ENCODE data around the gene CCDC38. TPM values are rescaled to one million over a fixed set of nuclear protein-coding genes. Genes with fewer than 3 reads are reported as not detected.

Gene CCDC38
- total and polyA plus RNA-seq, 2 experiments from 2014 or later, result not detected

GRCh38 chr12:95967301-95967700 is 24.9 kb upstream of the CCDC38 start:
- no peaks in the 10 kb centered on the region for H3K9me2 ChIP-seq (replicated peaks; ENCODE audit: insufficient read depth)
- no peaks in the 10 kb centered on the region for H3K9me3 ChIP-seq (ENCODE audit: low read depth)
- H3K79me2 ChIP-seq, result no peaks in the 10 kb centered on the region
- H3K4me2 ChIP-seq, result no peak overlapping the region
- H3K4me3 ChIP-seq, result no peak overlapping the region
- no peak for TF ChIP-seq EZH2 (IDR thresholded peaks at IDR 0.05; ENCODE audit: borderline replicate concordance)
- TF ChIP-seq EZH2phosphoT487 (IDR thresholded peaks at IDR 0.05; ENCODE audit: low read depth, severe bottlenecking, unreplicated experiment), result no peak
- no peak for TF ChIP-seq CTCF (IDR thresholded peaks at IDR 0.05; ENCODE audit: poor library complexity)
- 98% methylated on average over 2 of the region's 2 CpGs for WGBS (ENCODE audit: low lambda C conversion rate, missing lambda C conversion rate)
- peaks cover 4% of the 10 kb centered on the region for H3K4me1 ChIP-seq (ENCODE audit: insufficient read depth)
- H4K20me1 ChIP-seq (ENCODE audit: insufficient read depth, poor library complexity, severe bottlenecking), result no peaks in the 10 kb centered on the region
- no peak overlapping the region for H2AFZ ChIP-seq
- DNase-seq (ENCODE audit: low spot score), result no peak
- no peak overlapping the region for H3K27ac ChIP-seq
- no peaks in the 10 kb centered on the region for H3K27me3 ChIP-seq
- H3K36me3 ChIP-seq (replicated peaks; ENCODE audit: insufficient read depth, low read depth), result no peaks in the 10 kb centered on the region

- H4K20me1 ChIP-seq (ENCODE audit: insufficient read depth, poor library complexity, severe bottlenecking), result no peaks in the 10 kb centered on the region
- H3K27me3 ChIP-seq, result no peaks in the 10 kb centered on the region
- no peaks in the 10 kb centered on the region for H3K79me2 ChIP-seq
- WGBS (ENCODE audit: low lambda C conversion rate, missing lambda C conversion rate), result 42% methylated on average over 7 of the region's 7 CpGs
- no peak for TF ChIP-seq EZH2phosphoT487 (IDR thresholded peaks at IDR 0.05; ENCODE audit: low read depth, severe bottlenecking, unreplicated experiment)
- no peak for TF ChIP-seq CTCF (IDR thresholded peaks at IDR 0.05; ENCODE audit: poor library complexity)
- no peak for TF ChIP-seq EZH2 (IDR thresholded peaks at IDR 0.05; ENCODE audit: borderline replicate concordance)
- H3K36me3 ChIP-seq (replicated peaks; ENCODE audit: insufficient read depth, low read depth), result no peaks in the 10 kb centered on the region
- no peak overlapping the region for H2AFZ ChIP-seq
- DNase-seq (ENCODE audit: low spot score), result no peak
- no peaks in the 10 kb centered on the region for H3K9me3 ChIP-seq (ENCODE audit: low read depth)
- H3K4me1 ChIP-seq (ENCODE audit: insufficient read depth), result no peaks in the 10 kb centered on the region
- H3K27ac ChIP-seq, result no peak overlapping the region
- no peak overlapping the region for H3K4me3 ChIP-seq
- H3K4me2 ChIP-seq, result no peak overlapping the region
- H3K9me2 ChIP-seq (replicated peaks; ENCODE audit: insufficient read depth), result no peaks in the 10 kb centered on the region
Measured at GRCh38 chr12:95966287-95966870, 24.0 kb upstream of the CCDC38 start.

GRCh38 chr12:95963096-95963495 is 20.7 kb upstream of the CCDC38 start:
- DNase-seq (ENCODE audit: low spot score), result no peak
- Histone ChIP-seq H3K79me2 (no peaks in the 10 kb centered on the region), H3K4me2 (no peak overlapping the region), H3K27ac (no peak overlapping the region), H2AFZ (no peak overlapping the region), H3K9me2 (replicated peaks; ENCODE audit: insufficient read depth) (no peaks in the 10 kb centered on the region), H3K4me1 (ENCODE audit: insufficient read depth) (no peaks in the 10 kb centered on the region), H3K4me3 (no peak overlapping the region), H3K9me3 (ENCODE audit: low read depth) (no peaks in the 10 kb centered on the region), H3K36me3 (replicated peaks; ENCODE audit: insufficient read depth, low read depth) (no peaks in the 10 kb centered on the region), H4K20me1 (ENCODE audit: insufficient read depth, poor library complexity, severe bottlenecking) (no peaks in the 10 kb centered on the region), H3K27me3 (no peaks in the 10 kb centered on the region)
- 91% methylated on average over 2 of the region's 2 CpGs for WGBS (ENCODE audit: low lambda C conversion rate, missing lambda C conversion rate)
- no peak for TF ChIP-seq EZH2 (IDR thresholded peaks at IDR 0.05; ENCODE audit: borderline replicate concordance)
- no peak for TF ChIP-seq EZH2phosphoT487 (IDR thresholded peaks at IDR 0.05; ENCODE audit: low read depth, severe bottlenecking, unreplicated experiment)
- no peak for TF ChIP-seq CTCF (IDR thresholded peaks at IDR 0.05; ENCODE audit: poor library complexity)

Measured in hepatocyte (in vitro differentiated cells).